WTC11 (cell line): ENCODE results near the gene ESR2. TPM values are rescaled to one million over a fixed set of nuclear protein-coding genes. Genes with fewer than 3 reads are reported as not detected.

Experiments used
- ATAC-seq: fragments of 200-7000 bp; cut with Tn5 transposase; 2 replicates; pipeline ENCODE4 v1.10.0; 2021; ENCODE audit warnings: mild to moderate bottlenecking, moderate library complexity
- CTCF ChIA-PET: fragments of 300-600 bp; sonication (Branson Sonifier 250); formaldehyde crosslinking; loops from one replicate; lab custom pipeline; 2021; ENCODE audit warnings: antibody characterized with exemption; lab: Charles Lee
- POLR2A ChIA-PET: fragments of 350-600 bp; sonication (Branson Sonifier 250); formaldehyde crosslinking; loops from one replicate; lab custom pipeline; 2021; ENCODE audit warnings: antibody characterized with exemption; lab: Charles Lee
- DNase-seq: peaks from one replicate; pipeline ENCODE4 v3.0.0; 2021; ENCODE audit warnings: low spot score
- H3K27ac Mint-ChIP-seq: 2 replicates; pipeline ENCODE4 v1.8.0; 2021; ENCODE audit warnings: mixed read lengths
- H3K27me3 Mint-ChIP-seq: 2 replicates; pipeline ENCODE4 v1.8.0; 2021; ENCODE audit warnings: low read depth, mild to moderate bottlenecking, moderate library complexity, mixed read lengths
- H3K36me3 Mint-ChIP-seq: 2 replicates; pipeline ENCODE4 v1.8.0; 2021; ENCODE audit warnings: mixed read lengths
- H3K4me1 Mint-ChIP-seq: 2 replicates; pipeline ENCODE4 v1.8.0; 2022; ENCODE audit warnings: mixed read lengths
- H3K4me3 Mint-ChIP-seq: 2 replicates; pipeline ENCODE4 v1.8.0; 2021; ENCODE audit warnings: mild to moderate bottlenecking, moderate library complexity, mixed read lengths
- H3K9me3 Mint-ChIP-seq: 2 replicates; pipeline ENCODE4 v1.8.0; 2021; ENCODE audit warnings: mixed read lengths
- AR ChIP-seq: fragments of 250-450 bp; sonication (Bioruptor Pico); IDR thresholded peaks from 2 replicates; pipeline ENCODE4 v1.9.0; 2021; ENCODE audit warnings: mild to moderate bottlenecking
- CBFB ChIP-seq: sonication (generic); formaldehyde crosslinking; IDR thresholded peaks from 2 replicates; pipeline ENCODE4 v1.8.1; 2022; ENCODE audit warnings: mild to moderate bottlenecking, low read depth, missing genetic modification reagents
- CREB1 ChIP-seq: sonication (generic); formaldehyde crosslinking; IDR thresholded peaks from 2 replicates; pipeline ENCODE4 v1.8.0; 2023; ENCODE audit warnings: mild to moderate bottlenecking, missing genetic modification reagents
- E2F1 ChIP-seq: sonication (generic); formaldehyde crosslinking; IDR thresholded peaks from 2 replicates; pipeline ENCODE4 v1.8.0; 2022; ENCODE audit warnings: mild to moderate bottlenecking, missing genetic modification reagents
- E2F5 ChIP-seq: sonication (generic); formaldehyde crosslinking; IDR thresholded peaks from 2 replicates; pipeline ENCODE4 v1.8.1; 2022; ENCODE audit warnings: mild to moderate bottlenecking, moderate library complexity, missing genetic modification reagents
- ETV6 ChIP-seq: sonication (generic); formaldehyde crosslinking; IDR thresholded peaks from 2 replicates; pipeline ENCODE4 v1.8.1; 2022; ENCODE audit warnings: mild to moderate bottlenecking, missing genetic modification reagents
- HMGA2 ChIP-seq: fragments of 250-450 bp; sonication (Bioruptor Pico); IDR thresholded peaks from 2 replicates; pipeline ENCODE4 v1.4.0; 2021; ENCODE audit warnings: mild to moderate bottlenecking, moderate library complexity
- IRF1 ChIP-seq: sonication (generic); formaldehyde crosslinking; IDR thresholded peaks from 2 replicates; pipeline ENCODE4 v1.8.0; 2023; ENCODE audit warnings: missing genetic modification reagents
- NFE2L1 ChIP-seq: sonication (generic); formaldehyde crosslinking; IDR thresholded peaks from 2 replicates; pipeline ENCODE4 v1.8.1; 2023; ENCODE audit warnings: missing genetic modification reagents
- OVOL2 ChIP-seq: fragments of 250-450 bp; sonication (Bioruptor Pico); IDR thresholded peaks from 2 replicates; pipeline ENCODE4 v1.9.0; 2021; ENCODE audit warnings: mild to moderate bottlenecking, borderline replicate concordance
- PRRX2 ChIP-seq: fragments of 250-450 bp; sonication (Bioruptor Pico); IDR thresholded peaks from 2 replicates; pipeline ENCODE4 v1.8.0; 2021; ENCODE audit warnings: mild to moderate bottlenecking
- RELA ChIP-seq: sonication (generic); formaldehyde crosslinking; IDR thresholded peaks from 2 replicates; pipeline ENCODE4 v1.8.1; 2022; ENCODE audit warnings: missing genetic modification reagents, mild to moderate bottlenecking, borderline replicate concordance
- RORB ChIP-seq: fragments of 250-450 bp; sonication (Bioruptor Pico); IDR thresholded peaks from 2 replicates; pipeline ENCODE4 v1.9.0; 2021; ENCODE audit warnings: mild to moderate bottlenecking
- SOX15 ChIP-seq: fragments of 250-450 bp; sonication (Bioruptor Pico); IDR thresholded peaks from 2 replicates; pipeline ENCODE4 v1.9.0; 2021; ENCODE audit warnings: mild to moderate bottlenecking
- STAT6 ChIP-seq: sonication (generic); formaldehyde crosslinking; conservative IDR thresholded peaks from 2 replicates; pipeline ENCODE4 v1.8.1; 2023; ENCODE audit warnings: mild to moderate bottlenecking, low read depth, missing genetic modification reagents, moderate library complexity
- USF2 ChIP-seq: sonication (generic); formaldehyde crosslinking; IDR thresholded peaks from 2 replicates; pipeline ENCODE4 v1.8.1; 2023; ENCODE audit warnings: mild to moderate bottlenecking, missing genetic modification reagents, moderate library complexity
- ZNF121 ChIP-seq: sonication (generic); formaldehyde crosslinking; IDR thresholded peaks from 2 replicates; pipeline ENCODE4 v1.8.0; 2023; ENCODE audit warnings: missing genetic modification reagents
- ZNF232 ChIP-seq: sonication (generic); formaldehyde crosslinking; IDR thresholded peaks from 2 replicates; pipeline ENCODE4 v1.8.0; 2022; ENCODE audit warnings: mild to moderate bottlenecking, missing genetic modification reagents
- ZNF416 ChIP-seq: fragments of 250-450 bp; sonication (Bioruptor Pico); IDR thresholded peaks from 2 replicates; pipeline ENCODE4 v1.9.0; 2021; ENCODE audit warnings: mild to moderate bottlenecking, inconsistent platforms
- ZNF532 ChIP-seq: fragments of 250-450 bp; sonication (Bioruptor Pico); IDR thresholded peaks from 2 replicates; pipeline ENCODE4 v1.9.0; 2021; ENCODE audit warnings: mild to moderate bottlenecking, borderline replicate concordance
- total RNA-seq: library from RNA; stranded (reverse); gene quantifications from 3 replicates; pipeline ENCODE4 v1.2.3, GENCODE V29; 2021

Gene ESR2
- total RNA-seq, 1 experiment from 2014 or later: 0.50 TPM

GRCh38 chr14:64119980-64120379, 174.2 kb downstream of the ESR2 start:
- no peak for TF ChIP-seq E2F1 (CRISPR knock-in tag)
- TF ChIP-seq IRF1 (CRISPR knock-in tag): no peak
- no peak for TF ChIP-seq OVOL2 (CRISPR knock-in tag)
- TF ChIP-seq ZNF532 (CRISPR knock-in tag): no peak
- TF ChIP-seq ZNF416: no peak
- no peak for TF ChIP-seq ETV6
- no peak for TF ChIP-seq AR (CRISPR knock-in tag)
- no peak for TF ChIP-seq HMGA2 (CRISPR knock-in tag)
- no peak for TF ChIP-seq ZNF232 (CRISPR knock-in tag)
- no peak for TF ChIP-seq RELA (CRISPR knock-in tag)
- TF ChIP-seq USF2 (CRISPR knock-in tag): no peak
- TF ChIP-seq PRRX2 (CRISPR knock-in tag): no peak
- no peak for TF ChIP-seq STAT6 (CRISPR knock-in tag)
- TF ChIP-seq SOX15 (CRISPR knock-in tag): no peak
- TF ChIP-seq CBFB (CRISPR knock-in tag): no peak
- no peak for TF ChIP-seq CREB1 (CRISPR knock-in tag)
- TF ChIP-seq E2F5 (CRISPR knock-in tag): no peak
- TF ChIP-seq RORB (CRISPR knock-in tag): no peak
- TF ChIP-seq ZNF121: no peak
- no peak for TF ChIP-seq NFE2L1 (CRISPR knock-in tag)
- ChIA-PET CTCF (no interaction called here), POLR2A (no interaction called here)
- DNase-seq (no peak), ATAC-seq (no peak)
- no peak overlapping the region for H3K4me3 Mint-ChIP-seq
- H3K36me3 Mint-ChIP-seq: peaks cover 25% of the 10 kb centered on the region
- H3K4me1 Mint-ChIP-seq: no peaks in the 10 kb centered on the region
- no peaks in the 10 kb centered on the region for H3K9me3 Mint-ChIP-seq
- H3K27ac Mint-ChIP-seq: no peak overlapping the region
- no peaks in the 10 kb centered on the region for H3K27me3 Mint-ChIP-seq
